Smooth muscle cell of the brain vasculature (primary cell): Measurements from ENCODE around the gene TTC22.

Experiments used
- DNase-seq: peaks from one replicate; pipeline ENCODE4 v3.0.0-alpha.2; 2012; ENCODE audit warnings: low read depth, low spot score

TTC22 gene

DNA sequence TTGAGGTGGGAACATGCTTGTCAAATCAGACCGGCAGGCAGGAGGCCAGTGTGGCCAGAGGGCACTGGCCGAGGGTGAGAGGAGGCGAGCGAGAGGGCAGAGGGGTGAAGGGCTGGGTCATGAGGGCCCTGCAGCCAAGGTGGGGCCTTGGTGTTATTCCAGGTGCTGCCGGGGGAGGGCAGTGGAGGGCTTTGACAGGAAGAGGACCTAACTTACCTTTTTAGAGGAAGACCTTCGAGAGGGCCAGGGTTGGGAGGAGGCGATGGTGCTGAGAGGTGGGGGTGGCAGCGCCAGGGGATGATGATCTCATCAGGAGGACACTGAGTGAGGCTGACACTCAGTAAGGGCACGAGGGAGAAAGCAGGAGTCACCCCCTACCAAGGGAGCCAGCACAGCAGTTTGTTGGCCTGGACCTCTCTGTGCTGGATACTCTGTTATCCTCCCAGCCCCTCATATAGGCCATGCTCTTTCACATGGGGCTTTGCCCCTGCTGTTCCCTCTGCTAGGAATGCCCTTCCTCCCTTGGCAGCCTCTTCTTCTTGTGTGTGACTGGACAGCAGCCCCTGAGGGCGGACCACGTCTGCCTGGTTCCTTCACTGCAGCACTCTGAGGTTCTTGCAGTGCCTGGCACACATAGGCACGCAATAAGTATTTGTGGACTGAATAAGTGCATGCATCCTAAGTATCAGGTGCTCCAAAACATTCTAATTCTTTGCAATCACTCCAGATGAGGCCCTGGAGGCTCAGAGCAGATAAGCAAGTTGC, 7.5 kb upstream of the TTC22 start:
- DNase-seq, result no peak

DNA sequence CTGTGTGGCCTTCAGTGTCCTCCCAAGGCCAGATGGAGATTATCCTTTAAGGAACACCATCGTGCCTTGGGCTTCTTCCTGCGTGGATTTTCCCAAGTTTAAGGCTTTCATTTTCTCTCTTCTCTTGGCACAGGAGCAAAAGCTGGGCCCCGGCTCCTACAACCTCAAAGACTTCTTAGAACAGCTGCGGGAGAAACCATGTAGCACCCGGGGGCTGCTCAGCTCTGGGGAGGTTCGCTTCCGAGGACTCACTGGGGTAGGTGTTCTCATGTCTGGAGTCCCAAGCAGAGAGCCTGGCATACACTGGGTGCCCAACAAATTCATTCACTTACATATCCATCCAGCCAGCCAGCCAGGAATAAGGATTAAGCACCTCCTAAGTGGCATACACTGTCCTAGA, 6.6 kb upstream of the TTC22 start:
- DNase-seq, result no peak

DNA sequence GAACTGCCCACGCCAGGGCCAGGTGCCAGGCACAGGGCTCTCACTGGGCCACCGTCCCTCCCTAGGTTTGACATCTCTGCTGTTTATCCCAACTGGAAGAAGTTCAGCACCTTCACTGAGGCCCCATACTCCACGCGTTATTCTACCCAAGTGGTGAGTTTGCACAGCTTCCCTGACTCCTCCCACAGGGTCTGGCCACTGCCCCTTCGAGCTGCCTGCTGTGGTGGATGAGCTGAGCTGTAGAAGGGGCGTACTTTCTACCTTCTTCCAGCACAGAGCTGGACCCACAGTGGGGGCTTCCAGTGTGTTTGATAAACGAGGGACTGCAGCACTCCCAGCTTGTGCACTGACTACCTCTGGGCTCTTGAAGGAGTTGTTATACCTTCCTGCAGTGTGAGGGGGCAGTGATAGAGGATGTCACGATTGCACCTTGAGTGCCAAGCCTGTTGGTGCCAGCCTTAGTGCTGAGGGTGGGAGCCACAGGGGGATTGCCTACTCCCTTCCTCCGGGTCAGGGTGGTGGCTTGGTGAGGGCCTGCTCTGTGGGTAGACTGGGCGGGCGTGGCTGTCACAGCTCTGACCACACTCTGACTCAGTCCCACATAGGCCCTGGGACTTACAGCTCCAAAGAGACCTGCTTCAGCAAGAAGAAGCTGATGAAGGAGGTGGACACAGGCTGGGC, 5.9 kb upstream of the TTC22 start:
- no peak for DNase-seq

DNA sequence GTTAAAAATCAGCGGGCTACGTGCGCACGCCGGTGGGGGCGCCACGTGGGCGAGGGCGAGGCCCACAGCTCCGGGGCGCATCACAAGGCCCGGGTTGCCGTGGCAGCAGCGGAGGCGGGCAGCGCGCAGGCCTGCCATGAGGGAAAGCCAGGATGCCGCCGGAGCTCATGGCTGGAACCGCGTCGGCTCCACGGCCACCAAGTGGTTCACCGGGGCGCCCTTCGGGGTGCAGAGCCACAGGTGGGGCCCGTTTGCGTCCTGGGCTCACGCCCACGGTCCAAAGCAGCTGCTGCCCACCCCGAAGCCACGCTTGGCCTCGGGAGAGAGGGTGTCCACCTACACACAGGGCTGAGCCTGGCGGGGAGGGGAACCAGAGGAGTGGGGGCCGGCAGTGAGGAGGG, 4.9 kb upstream of the TTC22 start:
- no peak for DNase-seq

DNA sequence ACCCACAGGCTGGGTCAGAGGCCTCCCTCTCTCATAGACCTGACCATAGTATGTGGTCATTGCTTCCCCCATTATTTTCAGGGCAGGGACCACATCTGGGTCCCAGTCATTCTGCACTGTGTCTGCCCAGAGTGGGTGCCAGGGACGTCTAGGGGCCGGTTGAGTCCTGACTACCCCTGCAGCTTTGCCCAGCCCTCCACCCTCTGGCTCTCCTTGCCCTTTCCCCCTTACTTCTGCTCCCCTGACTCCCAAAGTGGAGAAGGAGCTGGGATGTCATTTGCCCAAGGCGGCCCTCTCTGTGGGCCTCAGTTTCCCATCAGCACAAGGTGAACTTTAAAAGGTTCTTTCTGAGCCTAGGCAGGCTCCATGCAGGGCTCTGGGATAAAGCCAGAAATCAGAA, 4.3 kb upstream of the TTC22 start:
- DNase-seq, result no peak

DNA sequence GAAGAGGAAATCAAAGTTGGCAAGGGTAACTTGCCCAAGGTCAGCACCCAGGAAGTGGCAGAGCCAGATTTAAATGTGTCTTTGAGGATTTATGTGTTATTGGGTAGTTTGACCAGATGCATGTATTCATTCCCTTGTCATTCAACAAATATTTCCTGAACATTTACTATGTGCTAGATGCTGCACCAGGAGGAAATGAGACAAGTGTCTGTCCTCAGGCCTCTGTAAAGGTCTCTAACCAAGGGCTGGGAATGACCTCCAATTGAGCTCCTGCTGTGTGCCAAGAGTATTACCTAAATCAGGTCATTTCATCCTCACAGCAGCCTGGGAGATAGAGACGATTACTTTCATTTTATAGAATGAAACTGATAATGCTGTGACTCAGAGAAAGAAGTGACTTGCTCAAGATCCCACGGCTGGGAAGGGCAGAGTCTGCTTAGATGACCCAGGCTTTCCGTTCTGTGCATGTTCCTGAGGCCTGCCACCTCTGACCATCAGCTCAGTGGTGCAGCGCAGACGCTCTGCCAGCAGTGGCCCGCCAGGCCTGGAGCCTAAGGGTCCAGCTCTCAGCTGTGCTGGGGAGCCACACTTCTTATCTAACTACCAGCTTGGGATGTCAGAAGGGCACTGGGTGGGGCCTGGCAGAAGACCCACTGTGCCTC, 3.5 kb upstream of the TTC22 start:
- DNase-seq, result no peak

DNA sequence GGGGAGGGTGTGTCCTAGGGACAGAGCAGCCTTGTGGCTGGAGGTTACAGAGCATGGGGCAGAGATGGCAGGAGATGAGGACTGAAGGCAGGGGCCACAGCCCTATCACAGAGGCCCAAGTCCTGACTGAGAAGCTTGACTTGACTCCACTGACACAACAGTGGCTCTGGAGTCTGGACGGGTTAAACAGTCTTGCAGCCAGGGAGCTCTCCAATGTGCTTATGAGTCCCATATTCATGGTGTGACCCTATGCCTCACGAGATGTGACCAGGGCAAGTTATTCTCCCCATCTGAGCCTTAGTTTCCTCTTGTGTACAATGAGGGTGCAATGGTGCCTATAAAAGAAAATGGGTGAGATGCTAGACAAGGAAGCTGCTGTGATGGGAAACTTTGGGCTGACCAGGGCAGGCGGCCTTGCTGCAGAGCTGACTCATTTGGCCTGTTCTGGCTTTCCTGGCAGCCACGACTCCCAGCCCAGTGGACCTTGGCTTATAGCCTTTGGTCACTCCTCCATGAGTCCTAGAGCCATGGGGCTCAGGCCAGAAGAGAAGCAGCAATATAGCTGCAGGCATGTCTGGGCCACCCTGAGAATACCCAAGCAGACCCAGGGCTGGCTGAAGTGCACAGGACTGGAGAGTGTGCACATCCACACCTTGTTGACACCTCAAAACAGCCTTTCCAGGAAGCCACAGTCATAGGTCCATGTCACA, 2.8 kb upstream of the TTC22 start:
- no peak for DNase-seq

DNA sequence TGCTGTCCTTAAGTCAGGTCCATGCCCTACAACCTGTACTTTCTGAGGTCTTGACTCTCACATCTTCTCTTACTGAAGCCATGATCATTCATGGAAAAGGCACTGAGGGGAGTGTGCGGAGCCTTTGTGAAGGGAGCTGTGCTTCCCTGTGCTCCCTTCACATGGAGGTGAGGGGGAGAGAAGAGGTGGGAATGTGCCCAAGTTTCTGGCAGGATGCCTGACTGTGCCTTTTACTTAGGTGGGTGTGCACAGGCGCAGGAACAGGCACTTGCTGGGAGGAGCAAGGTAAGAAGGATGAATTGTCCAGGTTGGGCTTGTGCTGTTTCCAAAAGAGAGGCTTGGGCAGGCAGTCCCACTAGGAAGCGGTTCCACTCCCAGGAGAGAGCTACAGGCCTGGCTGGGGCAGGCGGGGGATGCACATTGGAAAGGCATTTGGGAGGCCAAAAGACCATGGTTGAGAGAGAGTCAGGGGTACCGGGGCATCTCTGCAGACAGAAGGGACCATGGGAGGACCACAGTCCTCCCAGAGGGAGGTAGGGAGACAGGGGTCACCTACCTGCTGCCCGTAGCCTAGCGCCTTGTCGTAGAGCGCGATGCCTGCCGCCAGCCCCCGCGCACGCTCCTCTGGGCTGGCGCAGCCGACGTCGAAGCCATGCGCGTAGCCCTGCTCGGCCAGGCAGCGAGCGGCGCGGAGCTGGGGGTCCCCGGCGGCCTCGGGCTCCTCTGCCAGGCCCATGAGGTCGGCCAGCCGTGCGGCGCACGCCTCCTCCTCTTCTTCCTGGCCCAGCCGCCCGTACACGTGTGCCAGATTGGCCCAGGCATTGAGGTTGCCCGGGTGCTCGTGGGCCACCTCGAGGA, 853 bp downstream of the TTC22 start:
- no peak for DNase-seq

DNA sequence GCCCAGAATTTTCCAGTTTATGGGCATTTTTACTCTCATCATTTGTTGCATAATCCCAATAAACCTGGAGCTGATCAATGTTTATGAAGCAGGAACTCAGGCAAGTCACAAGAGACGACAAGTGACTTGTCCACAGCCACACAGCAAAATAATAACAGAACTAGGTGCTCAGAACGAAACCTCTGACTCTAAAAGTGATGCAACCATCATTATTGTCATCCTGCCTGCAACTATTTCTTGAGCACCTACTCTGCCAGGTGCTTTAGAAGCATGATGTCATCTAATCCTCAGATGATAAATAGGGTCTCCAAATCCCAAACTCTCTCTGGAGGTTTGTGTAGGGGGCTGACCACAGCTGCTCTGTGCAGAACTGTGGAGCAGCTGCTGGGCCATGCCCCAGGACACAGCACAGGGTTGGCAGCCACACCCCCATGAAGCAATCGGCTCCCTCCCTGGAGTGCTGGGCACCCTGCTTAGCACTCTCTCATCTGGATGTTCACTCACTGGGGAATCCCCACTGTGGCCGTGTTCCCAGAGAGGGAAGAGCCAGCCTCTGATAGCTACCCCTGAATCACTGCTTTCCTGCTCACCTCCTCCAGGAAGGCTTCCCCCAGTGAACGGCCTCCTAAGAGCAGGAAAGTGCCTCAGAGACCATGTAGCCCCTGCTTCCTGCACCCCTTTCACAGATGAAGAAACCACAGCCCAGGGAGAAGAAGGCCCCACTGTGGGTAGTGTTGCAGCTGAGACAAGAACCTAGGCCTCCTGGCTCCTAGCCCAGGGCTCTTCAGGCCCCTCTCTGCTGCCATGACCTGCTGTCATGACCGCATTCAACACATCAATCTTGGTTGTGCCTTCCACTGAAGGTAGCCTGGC, 2.1 kb downstream of the TTC22 start:
- no peak for DNase-seq

DNA sequence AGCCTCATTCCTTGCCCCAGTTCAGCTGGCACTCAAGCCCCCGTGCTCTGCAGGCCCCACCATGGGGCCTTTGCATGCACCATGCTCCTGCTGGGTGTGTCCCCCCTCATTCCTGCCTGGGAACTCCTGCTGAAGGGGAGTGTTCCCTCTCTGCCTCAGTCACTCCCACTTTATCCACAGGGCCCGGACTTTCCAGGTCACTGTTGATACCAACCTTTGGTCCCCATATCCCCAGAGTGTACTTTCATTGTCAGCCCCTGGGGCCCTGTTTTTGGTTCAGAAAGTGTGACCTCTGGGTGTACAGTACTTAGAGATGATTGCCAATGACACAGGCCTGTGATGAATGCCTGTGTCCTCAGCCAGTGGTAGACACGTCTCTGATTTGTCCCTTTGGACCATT, 2.9 kb downstream of the TTC22 start:
- no peak for DNase-seq

DNA sequence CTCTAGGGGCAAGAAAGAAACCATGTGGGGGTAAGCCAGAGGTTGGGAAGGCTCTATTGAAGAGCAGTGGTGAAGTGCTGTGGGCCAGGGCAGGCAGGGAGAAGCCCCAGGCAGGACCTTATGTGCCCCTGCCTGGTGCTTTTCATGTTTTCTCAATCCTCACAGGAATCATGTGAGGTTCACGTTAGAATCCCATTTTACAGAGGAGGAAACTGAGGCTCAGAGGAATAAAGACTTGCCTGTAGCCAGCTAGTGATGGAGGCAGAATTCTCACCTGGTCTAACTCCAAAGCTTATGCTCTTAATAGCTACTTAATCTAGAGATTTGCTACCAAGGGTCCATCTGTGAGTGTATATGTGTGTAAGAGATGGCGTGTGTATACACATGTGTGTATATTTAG, 4.2 kb downstream of the TTC22 start:
- DNase-seq, result no peak

DNA sequence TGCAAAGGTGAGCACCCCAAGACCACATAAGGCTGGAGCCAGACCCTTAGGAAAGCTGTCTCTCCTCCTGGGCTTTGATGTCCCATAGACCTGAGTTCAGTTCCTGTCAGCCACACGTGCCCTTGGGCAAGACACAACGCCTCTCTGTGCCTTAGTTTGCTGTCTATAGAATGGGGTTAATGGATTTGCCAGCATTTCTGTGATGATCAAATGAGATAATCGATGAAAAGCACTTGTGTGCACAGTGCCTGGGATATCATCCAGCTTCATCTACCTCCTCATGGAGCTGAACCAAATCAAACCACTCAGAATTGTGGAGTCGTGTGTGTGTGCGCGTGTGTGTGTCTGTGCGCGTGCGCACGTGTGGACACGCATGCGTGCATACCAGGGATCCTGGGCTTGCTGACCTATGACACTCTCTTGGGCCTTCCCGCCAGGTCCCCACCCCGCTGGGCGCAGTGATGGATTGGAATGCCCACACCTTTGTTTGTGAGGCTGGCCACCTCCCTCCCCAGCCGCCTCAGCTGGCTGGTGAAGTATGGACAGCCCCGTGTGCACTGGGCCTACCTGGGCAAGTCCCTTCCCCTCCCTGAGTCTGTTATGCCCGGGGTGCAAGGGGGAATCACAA, 5.2 kb downstream of the TTC22 start:
- DNase-seq, result no peak

DNA sequence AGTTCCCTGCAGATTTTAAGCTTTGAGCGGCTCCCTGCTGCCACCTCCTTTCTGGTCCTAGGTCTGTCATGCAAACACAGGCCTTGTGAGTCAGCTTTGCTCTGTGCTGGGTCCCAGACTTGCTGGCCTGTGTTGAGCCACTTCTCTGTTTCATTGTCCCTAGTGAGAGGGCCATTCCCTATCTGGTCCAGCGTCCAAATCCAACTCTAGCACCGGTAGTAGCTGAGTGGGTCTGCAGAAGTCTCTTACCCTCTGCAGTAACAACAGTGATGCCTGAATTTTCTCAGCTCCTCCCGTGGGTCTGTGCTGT, 5.8 kb downstream of the TTC22 start:
- DNase-seq, result no peak

DNA sequence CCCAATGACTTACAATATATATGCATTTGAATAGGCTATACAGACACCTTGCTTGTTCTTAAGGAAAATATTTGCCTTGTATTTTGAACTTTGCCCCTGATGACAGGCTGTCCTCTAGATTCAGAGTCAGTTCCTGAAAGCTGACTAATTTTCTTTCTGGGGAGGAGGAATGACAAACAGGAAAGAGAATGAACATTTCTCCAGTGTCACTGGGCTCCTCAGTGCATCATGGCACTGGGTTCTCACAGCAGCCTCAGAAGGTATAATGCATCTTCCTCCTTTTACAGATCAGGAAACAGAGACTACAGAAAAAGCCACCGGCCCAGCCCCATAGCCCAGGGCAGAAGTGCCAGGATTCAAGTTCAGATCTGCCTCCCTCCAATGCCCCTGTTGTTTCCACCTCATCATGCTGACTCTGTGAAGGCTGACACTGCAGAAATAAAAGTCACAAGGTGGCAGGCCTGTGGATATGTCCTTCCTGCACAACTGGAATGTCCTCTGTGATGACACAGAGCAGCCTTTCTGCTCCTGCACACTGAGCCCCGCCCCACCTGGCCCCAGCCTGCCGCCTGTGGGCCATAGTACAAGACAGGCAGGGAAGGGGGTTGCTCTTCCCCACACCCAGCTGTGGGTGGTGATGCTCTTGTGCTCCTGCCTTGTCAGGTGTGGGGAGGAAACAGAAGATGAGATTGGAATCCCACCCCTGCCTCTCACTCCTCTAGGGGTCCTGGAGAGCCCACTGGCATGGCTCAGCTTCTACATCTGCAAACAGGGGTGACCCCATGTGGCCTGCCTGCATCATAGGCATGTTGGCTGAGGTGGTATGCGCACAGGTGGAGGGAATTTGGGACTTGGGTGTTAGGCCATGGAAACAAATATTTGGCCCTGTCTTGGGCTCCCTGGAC, 6.4 kb downstream of the TTC22 start:
- no peak for DNase-seq

DNA sequence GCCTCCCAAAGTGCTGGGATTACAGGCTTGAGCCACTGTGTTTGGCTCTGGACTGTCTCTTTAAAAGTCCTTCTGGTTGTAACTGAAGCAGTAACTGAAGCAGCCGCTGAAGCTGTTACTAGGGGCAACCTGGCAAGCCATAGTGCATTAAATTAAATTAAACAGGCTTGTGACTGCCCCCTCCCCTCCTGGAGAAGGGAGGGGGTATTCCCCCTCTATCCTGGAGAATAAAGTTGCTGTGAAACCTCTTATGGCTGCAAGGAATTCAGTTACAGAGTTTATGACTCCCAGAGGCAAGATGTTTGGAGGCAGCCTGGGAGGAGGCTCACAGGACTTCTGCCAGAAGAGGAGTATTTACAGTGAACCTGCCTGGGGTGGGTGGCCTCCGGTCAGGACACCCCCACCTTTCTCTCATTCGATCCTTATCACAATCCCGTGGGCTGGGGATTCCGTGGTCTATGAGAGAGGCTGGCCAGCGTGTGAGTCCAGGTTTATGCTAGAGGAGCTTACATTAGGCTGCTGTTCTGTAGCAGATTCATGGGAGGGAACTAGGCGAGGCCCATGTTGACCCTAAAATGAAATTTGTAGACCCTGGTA, 8.3 kb downstream of the TTC22 start:
- no peak for DNase-seq

DNA sequence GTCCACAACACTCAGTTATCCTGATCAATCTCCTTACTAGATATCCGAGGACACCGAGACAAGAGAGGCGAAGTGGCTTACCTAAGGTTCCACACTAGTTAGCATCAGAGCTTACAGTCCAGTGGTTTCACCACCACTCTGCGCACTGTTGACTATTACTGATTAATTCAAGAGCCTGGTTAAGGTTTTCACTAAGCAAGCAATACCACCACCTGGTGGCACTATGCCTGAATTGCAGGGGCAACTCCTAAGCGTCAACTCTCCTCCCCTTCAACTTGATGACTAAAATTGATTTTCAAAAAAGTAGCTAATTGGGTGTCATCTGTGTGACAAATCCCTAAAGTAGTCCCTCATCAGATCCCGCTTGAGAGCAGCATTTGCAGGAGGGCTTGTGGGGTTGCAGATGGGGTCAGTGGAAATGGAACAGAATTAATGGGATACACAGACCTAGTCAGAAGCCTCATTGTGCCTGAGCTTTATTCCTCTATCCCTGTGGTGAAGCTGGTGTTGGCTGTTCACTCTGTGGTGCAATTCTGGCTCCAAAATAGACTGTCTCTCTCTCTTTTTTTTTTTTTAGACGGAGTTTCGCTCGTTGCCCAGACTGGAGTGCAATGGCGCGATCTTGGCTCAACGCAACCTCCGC, 9.1 kb downstream of the TTC22 start:
- DNase-seq, result no peak

DNA sequence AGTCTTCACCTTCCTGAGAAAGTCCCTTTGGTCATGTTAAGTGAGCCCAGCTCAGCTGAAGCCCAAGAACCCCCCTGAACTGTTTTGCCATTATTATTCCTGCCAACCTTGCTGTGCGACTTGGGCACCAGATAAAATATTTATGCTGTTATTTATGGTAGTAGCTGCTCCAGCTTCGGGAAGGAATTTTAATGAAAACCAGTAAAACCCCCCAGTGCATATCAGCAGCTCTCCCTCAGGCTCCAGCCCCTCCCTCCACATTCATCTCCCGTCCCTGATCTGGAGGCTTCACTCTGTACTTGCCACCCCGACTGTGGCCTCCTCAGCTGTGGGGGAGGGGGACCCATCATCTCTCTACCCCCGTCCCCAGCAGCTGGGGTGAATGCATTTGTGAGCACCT, 12.7 kb downstream of the TTC22 start:
- DNase-seq, result no peak

DNA sequence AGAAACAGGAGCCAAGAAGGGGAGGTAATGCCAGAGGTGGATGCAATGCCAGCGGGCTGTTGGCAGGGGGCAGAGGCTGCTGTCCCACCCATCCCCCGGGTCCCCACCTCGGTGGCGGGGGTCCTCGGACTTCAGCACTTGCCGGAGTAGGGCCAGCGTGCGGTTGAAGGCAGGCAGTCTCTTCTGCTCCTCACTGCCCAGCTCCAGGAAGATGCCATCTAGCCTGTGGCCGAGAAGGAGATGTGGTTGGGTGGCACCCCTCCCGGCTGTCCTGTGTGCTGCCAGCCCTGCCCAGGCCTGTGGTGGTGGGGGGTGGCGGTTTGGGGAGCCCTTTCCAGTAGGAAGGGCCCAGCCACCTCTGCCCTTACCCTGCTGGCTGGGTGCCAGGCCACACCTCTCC, 13.5 kb downstream of the TTC22 start:
- no peak for DNase-seq
